Limb (tissue), 2 donors: ENCODE data around the gene PPP2R1B.

Experiments used
- DNase-seq, 2 donors: peaks; one replicate each; pipeline ENCODE4 v3.0.0-alpha.2; 2016; ENCODE audit errors: extremely low spot score in 2 of 2

PPP2R1B gene

GRCh38 chr11:111748035-111748804 is 18.0 kb downstream of the PPP2R1B start:
- no peak for DNase-seq

GRCh38 chr11:111745719-111746504 is 20.3 kb downstream of the PPP2R1B start:
- DNase-seq, result no peak

- DNase-seq, result no peak
Observed at GRCh38 chr11:111743700-111744099, 22.5 kb downstream of the PPP2R1B start.

- DNase-seq, result no peak
Observed at GRCh38 chr11:111741751-111742150, 24.4 kb downstream of the PPP2R1B start.

GRCh38 chr11:111739299-111739698 is 26.9 kb downstream of the PPP2R1B start:
- no peak for DNase-seq

- DNase-seq, result peak in 1 of 2 donors; percentile 57
Observed at GRCh38 chr11:111737444-111738210, 28.6 kb downstream of the PPP2R1B start.

GRCh38 chr11:111736621-111737443 is 29.4 kb downstream of the PPP2R1B start:
- DNase-seq, result no peak

- DNase-seq, result no peak
Observed at GRCh38 chr11:111736181-111736590, 30.0 kb downstream of the PPP2R1B start.

- peak; percentile 78 to 94 for DNase-seq
Observed at GRCh38 chr11:111735262-111736116, 30.7 kb downstream of the PPP2R1B start.

- no peak for DNase-seq
Observed at GRCh38 chr11:111734954-111735261, 31.3 kb downstream of the PPP2R1B start.

GRCh38 chr11:111734101-111734953 is 31.9 kb downstream of the PPP2R1B start:
- no peak for DNase-seq

- peak in 1 of 2 donors; percentile 36 for DNase-seq
Observed at GRCh38 chr11:111733611-111734088, 32.5 kb downstream of the PPP2R1B start.

- DNase-seq, result peak in 1 of 2 donors; percentile 40
Observed at GRCh38 chr11:111733016-111733415, 33.2 kb downstream of the PPP2R1B start.

GRCh38 chr11:111731821-111732220 is 34.4 kb downstream of the PPP2R1B start:
- no peak for DNase-seq

GRCh38 chr11:111730871-111731591 is 35.2 kb downstream of the PPP2R1B start:
- peak in 1 of 2 donors; percentile 49 for DNase-seq

- DNase-seq, result peak in 1 of 2 donors; percentile 38
Observed at GRCh38 chr11:111729831-111730311, 36.3 kb downstream of the PPP2R1B start.

- no peak for DNase-seq
Observed at GRCh38 chr11:111729071-111729830, 36.9 kb downstream of the PPP2R1B start.
